B cell (primary cell): ENCODE results near the gene CDK2. TPM values are rescaled to one million over a fixed set of nuclear protein-coding genes. Genes with fewer than 3 reads are reported as not detected.
A peak's percentile ranks its signal among the peaks of the same experiment; 100 is the strongest.

Source experiments
- ATAC-seq: fragments of 200-7000 bp; cut with Tn5 transposase; one replicate; pipeline ENCODE4 v1.10.0; 2021; ENCODE audit warnings: low read depth, mild to moderate bottlenecking, moderate number of reproducible peaks, moderate library complexity
- CTCF ChIA-PET: fragments of 350-600 bp; sonication (Branson Sonifier 250); formaldehyde crosslinking; loops from one replicate; lab custom pipeline; 2021; ENCODE audit warnings: antibody characterized with exemption, inconsistent platforms; lab: Charles Lee
- POLR2A ChIA-PET: fragments of 350-600 bp; sonication (Branson Sonifier 250); formaldehyde crosslinking; loops from one replicate; lab custom pipeline; 2021; ENCODE audit warnings: antibody characterized with exemption; lab: Charles Lee
- DNase-seq: peaks from one replicate; pipeline ENCODE4 v3.0.0; 2013
- H2AFZ ChIP-seq: 2 replicates; pipeline ENCODE4 v1.6.1; 2012; ENCODE audit warnings: mild to moderate bottlenecking, low read depth, low read length; ENCODE audit not compliant: insufficient read depth, poor library complexity, severe bottlenecking
- H3K27ac ChIP-seq, 2 donors: 1 replicate in 1 of 2; 2 replicates in 1 of 2; pipeline ENCODE4 v1.5.1; 2012 to 2013; ENCODE audit warnings: low read length in 2 of 2, mild to moderate bottlenecking in 2 of 2, moderate library complexity in 1 of 2
- H3K27me3 ChIP-seq, 4 experiments: fragments of 200-600 bp in 1 of 4; sonication (generic) in 1 of 4; replicated peaks in 1 of 4; 1 replicate in 2 of 4; 2 replicates in 2 of 4; pipeline versions ENCODE4 v1.6.1 to v1.7.0; 2013 to 2016; ENCODE audit warnings: low read length in 3 of 4, mild to moderate bottlenecking in 2 of 4, mixed read lengths in 1 of 4, moderate library complexity in 1 of 4; ENCODE audit not compliant: insufficient read depth in 4 of 4, control insufficient read depth in 3 of 4; ENCODE audit errors: control extremely low read depth in 1 of 4
- H3K36me3 ChIP-seq, 2 experiments: replicated peaks in 1 of 2; 1 replicate in 1 of 2; 2 replicates in 1 of 2; pipeline versions ENCODE4 v1.6.1 to v1.7.1; 2013; ENCODE audit warnings: low read length in 1 of 2; ENCODE audit not compliant: insufficient read depth in 2 of 2, control insufficient read depth in 1 of 2; ENCODE audit errors: control extremely low read depth in 1 of 2, extremely low read depth in 1 of 2
- H3K4me1 ChIP-seq, 2 donors: fragments of 200-600 bp in 1 of 2; sonication (generic) in 1 of 2; 1 replicate in 1 of 2; 2 replicates in 1 of 2; pipeline versions ENCODE4 v1.5.1 to v1.6.1; 2013 to 2017; ENCODE audit warnings: low read length in 2 of 2; ENCODE audit not compliant: control insufficient read depth in 2 of 2, insufficient read depth in 2 of 2
- H3K4me2 ChIP-seq: replicated peaks from 2 replicates; pipeline ENCODE3; 2012; ENCODE audit warnings: mild to moderate bottlenecking, low read depth, low read length; ENCODE audit not compliant: poor library complexity, severe bottlenecking
- H3K4me3 ChIP-seq, 5 experiments: fragments of 200-600 bp in 1 of 5; sonication (generic) in 1 of 5; 1 replicate in 3 of 5; 2 replicates in 2 of 5; pipeline versions ENCODE4 v1.5.1 to v1.7.0; 2011 to 2016; ENCODE audit warnings: low read length in 4 of 5, mild to moderate bottlenecking in 4 of 5, low read depth in 2 of 5, control low read depth in 1 of 5, moderate library complexity in 1 of 5; ENCODE audit not compliant: insufficient read depth in 1 of 5; ENCODE audit errors: control extremely low read depth in 1 of 5, extremely low read depth in 1 of 5
- H3K79me2 ChIP-seq: fragments of 200-600 bp; sonication (generic); one replicate; pipeline ENCODE4 v1.6.0; 2016; ENCODE audit warnings: low read length; ENCODE audit not compliant: control insufficient read depth, insufficient read depth
- H3K9ac ChIP-seq: fragments of 200-600 bp; sonication (generic); 2 replicates; pipeline ENCODE4 v1.6.1; 2017; ENCODE audit warnings: mild to moderate bottlenecking, low read length, moderate library complexity
- H3K9me3 ChIP-seq, 3 donors: one replicate each; pipeline versions ENCODE4 v1.6.1 to v1.7.1; 2013; ENCODE audit warnings: low read length in 2 of 3; ENCODE audit not compliant: control insufficient read depth in 2 of 3, insufficient read depth in 1 of 3; ENCODE audit errors: control extremely low read depth in 1 of 3
- H4K20me1 ChIP-seq: 2 replicates; pipeline ENCODE4 v1.6.0; 2012; ENCODE audit warnings: mild to moderate bottlenecking, low read length; ENCODE audit not compliant: insufficient read depth, control insufficient read depth, poor library complexity, severe bottlenecking
- H3K27ac Mint-ChIP-seq: one replicate; pipeline ENCODE4 v1.8.0; 2021; ENCODE audit warnings: mixed read lengths
- H3K27me3 Mint-ChIP-seq: one replicate; pipeline ENCODE4 v1.8.0; 2021; ENCODE audit warnings: mixed read lengths
- H3K4me1 Mint-ChIP-seq: one replicate; pipeline ENCODE4 v1.8.0; 2021; ENCODE audit warnings: mixed read lengths
- H3K4me3 Mint-ChIP-seq: one replicate; pipeline ENCODE4 v1.8.0; 2021; ENCODE audit warnings: mixed read lengths
- H3K9me3 Mint-ChIP-seq: one replicate; pipeline ENCODE4 v1.8.0; 2022; ENCODE audit warnings: mixed read lengths; ENCODE audit not compliant: insufficient read depth
- EZH2 ChIP-seq: IDR thresholded peaks from 2 replicates; pipeline ENCODE4 v1.6.1; 2012; ENCODE audit warnings: borderline replicate concordance, low read depth, mild to moderate bottlenecking, moderate library complexity, low read length; ENCODE audit not compliant: insufficient read depth, poor library complexity, severe bottlenecking
- WGBS: methylation state at CpG from one replicate; pipeline ENCODE4 v1.1.5; 2013; ENCODE audit warnings: missing lambda C conversion rate; ENCODE audit not compliant: insufficient coverage; 5-methylcytosine and 5-hydroxymethylcytosine counted together
- intact Hi-C: fragments of 100-400 bp; cut with micrococcal nuclease; formaldehyde crosslinking; loops from one replicate; pipeline ENCODE4 v1.10.0; 2022
- polyA plus RNA-seq: library from polyadenylated mRNA; depleted of rRNA; stranded (reverse); fragments of >200 nt; gene quantifications from 2 replicates; pipeline ENCODE4 v1.2.3, GENCODE V29; 2012
- total RNA-seq, 2 donors: library from RNA; stranded (reverse); fragments of 120-200 nt in 1 of 2; gene quantifications; 1 replicate in 1 of 2; 2 replicates in 1 of 2; pipeline versions ENCODE4 v1.2.3 to v1.2.4, GENCODE V29; 2013 to 2022
- TF ChIP-seq, protein P1 (sequence below): fragments of 200-600 bp; IDR thresholded peaks from one replicate; pipeline ENCODE4 v1.8.0; 2022; ENCODE audit warnings: antibody characterized with exemption, mild to moderate bottlenecking

The CDK2 gene
- total and polyA plus RNA-seq, 2 donors (not counting 1 experiment from before 2014, with no cell fraction given), result 10.8 to 32.8 TPM

DNA sequence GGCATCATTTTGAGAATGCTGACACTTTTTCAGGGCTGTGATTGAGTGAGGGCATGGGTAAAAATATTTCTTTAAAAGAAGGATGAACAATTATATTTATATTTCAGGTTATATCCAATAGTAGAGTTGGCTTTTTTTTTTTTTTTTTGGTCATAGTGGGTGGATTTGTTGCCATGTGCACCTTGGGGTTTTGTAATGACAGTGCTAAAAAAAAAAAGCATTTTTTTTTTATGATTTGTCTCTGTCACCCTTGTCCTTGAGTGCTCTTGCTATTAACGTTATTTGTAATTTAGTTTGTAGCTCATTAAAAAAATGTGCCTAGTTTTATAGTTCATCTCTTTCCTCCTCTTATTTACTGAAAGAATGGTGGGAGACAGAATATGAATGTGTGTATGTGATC, 5.8 kb downstream of the CDK2 start:
- ChIA-PET POLR2A (no interaction called here), CTCF (interaction anchor here (3.3 kb wide), 1 partner anchor 24 kb away, joined by 33 read pairs; the partner anchor contains the start of gene SUOX)
- intact Hi-C loops, result loop anchor here (2.0 to 5.0 kb wide), 3 partner anchors 34 to 665 kb away; partner anchors contain the start of gene PA2G4
- no peak for TF ChIP-seq EZH2
- TF ChIP-seq, protein P1, sequence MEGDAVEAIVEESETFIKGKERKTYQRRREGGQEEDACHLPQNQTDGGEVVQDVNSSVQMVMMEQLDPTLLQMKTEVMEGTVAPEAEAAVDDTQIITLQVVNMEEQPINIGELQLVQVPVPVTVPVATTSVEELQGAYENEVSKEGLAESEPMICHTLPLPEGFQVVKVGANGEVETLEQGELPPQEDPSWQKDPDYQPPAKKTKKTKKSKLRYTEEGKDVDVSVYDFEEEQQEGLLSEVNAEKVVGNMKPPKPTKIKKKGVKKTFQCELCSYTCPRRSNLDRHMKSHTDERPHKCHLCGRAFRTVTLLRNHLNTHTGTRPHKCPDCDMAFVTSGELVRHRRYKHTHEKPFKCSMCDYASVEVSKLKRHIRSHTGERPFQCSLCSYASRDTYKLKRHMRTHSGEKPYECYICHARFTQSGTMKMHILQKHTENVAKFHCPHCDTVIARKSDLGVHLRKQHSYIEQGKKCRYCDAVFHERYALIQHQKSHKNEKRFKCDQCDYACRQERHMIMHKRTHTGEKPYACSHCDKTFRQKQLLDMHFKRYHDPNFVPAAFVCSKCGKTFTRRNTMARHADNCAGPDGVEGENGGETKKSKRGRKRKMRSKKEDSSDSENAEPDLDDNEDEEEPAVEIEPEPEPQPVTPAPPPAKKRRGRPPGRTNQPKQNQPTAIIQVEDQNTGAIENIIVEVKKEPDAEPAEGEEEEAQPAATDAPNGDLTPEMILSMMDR, result no peak
- H3K79me2 ChIP-seq, result peaks cover 41% of the 10 kb centered on the region
- H3K4me3 Mint-ChIP-seq, result peak overlapping the region; percentile 30
- H3K27me3 ChIP-seq, result no peaks in the 10 kb centered on the region
- H3K4me1 Mint-ChIP-seq, result peaks cover 21% of the 10 kb centered on the region
- H2AFZ ChIP-seq, result peak overlapping the region; percentile 76
- peak overlapping the region; percentile 85 to 96 for H3K27ac ChIP-seq
- H4K20me1 ChIP-seq, result peaks cover 11% of the 10 kb centered on the region
- DNase-seq (no peak), ATAC-seq (no peak)
- H3K36me3 ChIP-seq, result no peaks in the 10 kb centered on the region
- H3K4me2 ChIP-seq, result peak overlapping the region; percentile 79
- peaks cover 20% of the 10 kb centered on the region in 2 donors for H3K4me1 ChIP-seq
- H3K27me3 Mint-ChIP-seq, result no peaks in the 10 kb centered on the region
- peak overlapping the region; percentile 66 to 90 (median 74) for H3K4me3 ChIP-seq
- no peak overlapping the region for H3K27ac Mint-ChIP-seq
- no peaks in the 10 kb centered on the region for H3K9me3 ChIP-seq
- H3K9me3 Mint-ChIP-seq, result no peaks in the 10 kb centered on the region
- peak overlapping the region; percentile 87 for H3K9ac ChIP-seq
- WGBS, result no CpG with 5 or more reads among the region's 1 CpG

DNA sequence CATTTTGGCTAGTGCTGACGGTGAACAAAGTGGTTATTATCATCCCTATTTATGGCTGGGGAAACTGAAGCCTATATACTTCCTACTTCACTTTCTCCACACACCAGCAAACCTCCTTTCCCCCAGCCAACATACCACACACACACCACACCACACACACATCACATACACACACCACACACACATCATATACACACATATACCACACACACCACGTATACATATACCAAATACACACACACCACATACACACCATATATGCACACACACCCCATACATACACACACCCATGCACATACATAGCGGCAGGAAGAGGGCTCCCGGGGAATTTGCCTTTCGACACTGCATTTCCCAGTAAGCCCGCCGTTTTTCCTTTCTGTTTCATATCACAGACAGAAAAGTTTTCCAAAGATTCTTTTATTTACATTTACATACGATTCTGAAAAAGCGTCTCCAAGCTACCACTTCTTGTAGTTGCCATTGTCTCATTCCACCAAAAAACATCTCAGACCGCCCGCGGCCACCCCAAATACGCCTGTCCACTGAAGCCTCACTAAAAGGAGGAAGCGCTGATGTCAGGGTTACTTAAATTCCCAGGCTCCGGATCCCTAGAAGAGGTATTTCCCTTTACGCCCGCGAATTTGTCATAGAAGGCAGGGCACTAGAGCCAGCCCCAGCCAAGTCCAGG, 6.4 kb downstream of the CDK2 start:
- WGBS, result 2% methylated on average over 17 of the region's 18 CpGs
- Mint-ChIP-seq H3K27me3 (no peaks in the 10 kb centered on the region), H3K9me3 (no peaks in the 10 kb centered on the region), H3K4me1 (peaks cover 15% of the 10 kb centered on the region), H3K27ac (no peak overlapping the region), H3K4me3 (no peak overlapping the region)
- CTCF ChIA-PET, result interaction anchor here (0.7 to 3.3 kb wide), 12 partner anchors 9 to 664 kb away, joined by 3 to 33 read pairs (median 4); partner anchors contain the start of genes DNAJC14 and SUOX
- ATAC-seq, result no peak
- H3K27me3 ChIP-seq, result no peaks in the 10 kb centered on the region
- peak overlapping the region; percentile 76 for H2AFZ ChIP-seq
- no peaks in the 10 kb centered on the region for H3K9me3 ChIP-seq
- peak overlapping the region; percentile 66 to 90 (median 74) for H3K4me3 ChIP-seq
- no peak for TF ChIP-seq EZH2
- TF ChIP-seq, protein P1, result no peak
- peak overlapping the region; percentile 87 for H3K9ac ChIP-seq
- no peak for DNase-seq
- H3K4me1 ChIP-seq, result peaks cover 17% of the 10 kb centered on the region in 2 donors
- POLR2A ChIA-PET, result interaction anchor here (0.8 to 1.8 kb wide), 16 partner anchors 12 to 1475 kb away, joined by 3 to 11 read pairs (median 4); partner anchors contain the start of genes BAZ2A, BLOC1S1, ORMDL2 and PYM1
- intact Hi-C loops, result loop anchor here (1.0 to 5.0 kb wide), 10 partner anchors 34 to 664 kb away; partner anchors contain the start of genes BLOC1S1, DNAJC14, ORMDL2 and PA2G4
- H3K27ac ChIP-seq, result peak overlapping the region; percentile 85 to 96
- H3K36me3 ChIP-seq, result no peaks in the 10 kb centered on the region
- peaks cover 44% of the 10 kb centered on the region for H3K79me2 ChIP-seq
- peak overlapping the region; percentile 79 for H3K4me2 ChIP-seq
- peaks cover 15% of the 10 kb centered on the region for H4K20me1 ChIP-seq
